HCT116 (cell line): ENCODE measurements around the gene ASNSD1. TPM values are rescaled to one million over a fixed set of nuclear protein-coding genes. Genes with fewer than 3 reads are reported as not detected.
"Not testable (repeated sequence)": the region's sequence is repeated elsewhere in the genome, so short reads cannot be mapped to it uniquely, and the experiment has no call there.

Experiments used
- ATAC-seq: fragments of 200-7000 bp; cut with Tn5 transposase; 2 replicates; pipeline ENCODE4 v1.9.1; 2020; ENCODE audit warnings: mild to moderate bottlenecking, moderate library complexity
- BruUV-seq: library from RNA; stranded (reverse); fragments of 400-500 nt; replicated peaks from 2 replicates; lab custom pipeline; 2021; lab: Mats Ljungman, UMichigan
- CTCF ChIA-PET: fragments of 300-600 bp; sonication (Branson Sonifier 250); formaldehyde crosslinking; loops from one replicate; lab custom pipeline; 2021; ENCODE audit warnings: antibody characterized with exemption; lab: Charles Lee
- POLR2A ChIA-PET: fragments of 300-600, 350-600 bp; sonication (Branson Sonifier 250); formaldehyde crosslinking; loops from one replicate; lab custom pipeline; 2021; ENCODE audit warnings: antibody characterized with exemption; lab: Charles Lee
- RAD21 ChIA-PET, 2 experiments: fragments of 300-600 bp; sonication (Branson Sonifier 250); formaldehyde crosslinking; loops; one replicate each; lab custom pipeline; 2023; ENCODE audit warnings: low total read pairs in 2 of 2; ENCODE audit not compliant: uncharacterized antibody in 2 of 2, unreplicated experiment in 2 of 2, low non-redundant PET in 1 of 2; lab: Charles Lee
- DNase-seq: peaks from one replicate; pipeline ENCODE4 v3.0.0-alpha.2; 2010; ENCODE audit warnings: low read depth, low spot score
- H2AFZ ChIP-seq: fragments of 200-600 bp; shearing (Covaris generic), sonication (generic); 2 replicates; pipeline ENCODE4 v1.6.1; 2017; ENCODE audit warnings: low read depth, mixed run types, mixed read lengths, antibody characterized with exemption, low read length; ENCODE audit not compliant: poor library complexity, severe bottlenecking
- H3K27ac ChIP-seq: 2 replicates; pipeline ENCODE4 v1.5.1; 2012; ENCODE audit warnings: low read depth, low read length
- H3K27me3 ChIP-seq: fragments of 200-600 bp; sonication (generic); 2 replicates; pipeline ENCODE4 v1.6.1; 2016; ENCODE audit warnings: mixed run types, low read length, mixed read lengths; ENCODE audit not compliant: insufficient read depth
- H3K36me3 ChIP-seq, 2 experiments: fragments of 200-500 bp in 1 of 2; fragments of 200-600 bp in 1 of 2; sonication (Bioruptor generic) in 1 of 2; sonication (generic) in 1 of 2; 2 replicates each; pipeline versions ENCODE4 v1.5.1 to v1.6.1; 2014 to 2016; ENCODE audit warnings: low read length in 2 of 2, inconsistent platforms in 1 of 2, mixed read lengths in 1 of 2, mixed run types in 1 of 2; ENCODE audit not compliant: insufficient read depth in 2 of 2, control insufficient read depth in 1 of 2
- H3K4me1 ChIP-seq, 2 experiments: fragments of 200-600 bp in 1 of 2; sonication (generic) in 1 of 2; 2 replicates each; pipeline versions ENCODE4 v1.5.1 to v1.6.1; 2012 to 2017; ENCODE audit warnings: low read length in 2 of 2, inconsistent platforms in 1 of 2, mild to moderate bottlenecking in 1 of 2, mixed read lengths in 1 of 2, mixed run types in 1 of 2, moderate library complexity in 1 of 2; ENCODE audit not compliant: insufficient read depth in 2 of 2, control insufficient read depth in 1 of 2
- H3K4me2 ChIP-seq: fragments of 200-600 bp; sonication (generic); 2 replicates; pipeline ENCODE4 v1.6.1; 2017; ENCODE audit warnings: mixed run types, low read length, mixed read lengths
- H3K4me3 ChIP-seq, 2 experiments: fragments of 200-600 bp in 1 of 2; sonication (generic) in 1 of 2; replicated peaks in 1 of 2; 2 replicates each; pipeline ENCODE4 v1.5.1; 2011 to 2016; ENCODE audit warnings: low read length in 2 of 2, control low read depth in 1 of 2, low read depth in 1 of 2, mild to moderate bottlenecking in 1 of 2, mixed read lengths in 1 of 2, mixed run types in 1 of 2
- H3K79me2 ChIP-seq: fragments of 200-600 bp; sonication (generic); 2 replicates; pipeline ENCODE4 v1.6.1; 2017; ENCODE audit warnings: mild to moderate bottlenecking, mixed run types, low read length, moderate library complexity, mixed read lengths; ENCODE audit not compliant: insufficient read depth
- H3K9ac ChIP-seq: fragments of 200-600 bp; sonication (generic); 2 replicates; pipeline ENCODE4 v1.6.1; 2016; ENCODE audit warnings: low read length, mixed read lengths
- H3K9me2 ChIP-seq: fragments of 200-600 bp; sonication (generic), shearing (Covaris generic); 2 replicates; pipeline ENCODE4 v1.6.1; 2017; ENCODE audit warnings: mixed run types, mild to moderate bottlenecking, moderate library complexity; ENCODE audit not compliant: insufficient read depth
- H3K9me3 ChIP-seq, 2 experiments: fragments of 200-500 bp in 1 of 2; fragments of 200-600 bp in 1 of 2; sonication (Bioruptor generic) in 1 of 2; sonication (generic) in 1 of 2; 2 replicates each; pipeline ENCODE4 v1.6.1; 2014 to 2017; ENCODE audit warnings: low read length in 2 of 2, mixed read lengths in 2 of 2, inconsistent platforms in 1 of 2, low read depth in 1 of 2, mild to moderate bottlenecking in 1 of 2, mixed run types in 1 of 2, moderate library complexity in 1 of 2; ENCODE audit not compliant: control insufficient read depth in 1 of 2, insufficient read depth in 1 of 2
- H4K20me1 ChIP-seq: fragments of 200-600 bp; sonication (generic), shearing (Covaris generic); 2 replicates; pipeline ENCODE4 v1.6.1; 2017; ENCODE audit warnings: mixed run types, mild to moderate bottlenecking, moderate library complexity; ENCODE audit not compliant: insufficient read depth
- EGR1 ChIP-seq: IDR thresholded peaks from 2 replicates; pipeline ENCODE4 v1.6.1; 2012; ENCODE audit warnings: low read depth
- ELF1 ChIP-seq: IDR thresholded peaks from 2 replicates; pipeline ENCODE4 v1.6.1; 2012; ENCODE audit warnings: low read depth, borderline replicate concordance
- MAX ChIP-seq: IDR thresholded peaks from 2 replicates; pipeline ENCODE4 v1.6.1; 2012
- POLR2AphosphoS5 ChIP-seq: IDR thresholded peaks from 2 replicates; pipeline ENCODE4 v1.6.1; 2011; ENCODE audit warnings: mild to moderate bottlenecking, low read depth, low read length, moderate library complexity
- RAD21 ChIP-seq: IDR thresholded peaks from 2 replicates; pipeline ENCODE4 v1.6.1; 2012; ENCODE audit warnings: low read depth, mild to moderate bottlenecking
- SIN3A ChIP-seq: IDR thresholded peaks from 2 replicates; pipeline ENCODE4 v1.6.1; 2012; ENCODE audit warnings: low read depth
- YY1 ChIP-seq: IDR thresholded peaks from 2 replicates; pipeline ENCODE4 v1.6.1; 2011; ENCODE audit warnings: low read length, low read depth, moderate library complexity, mild to moderate bottlenecking; ENCODE audit not compliant: insufficient replicate concordance; ENCODE audit errors: extremely low read depth
- ZBTB33 ChIP-seq: IDR thresholded peaks from 2 replicates; pipeline ENCODE4 v1.6.1; 2011; ENCODE audit warnings: mild to moderate bottlenecking, low read length, moderate library complexity; ENCODE audit not compliant: insufficient replicate concordance; ENCODE audit errors: extremely low read depth
- ZFX ChIP-seq: fragments of 450-650 bp; IDR thresholded peaks from 2 replicates; pipeline ENCODE4 v1.6.1; 2017
- intact Hi-C: fragments of 100-400 bp; cut with micrococcal nuclease; formaldehyde crosslinking; loops from 2 replicates; pipeline ENCODE4 v1.10.0; 2022
- total RNA-seq: library from RNA; stranded (reverse); gene quantifications from one replicate; pipeline ENCODE4 v1.2.1, GENCODE V29; 2021; ENCODE audit not compliant: unreplicated experiment
- TF ChIP-seq, protein P1 (sequence below): IDR thresholded peaks from 2 replicates; pipeline ENCODE4 v1.6.1; 2012
- TF ChIP-seq, protein P2 (sequence below): IDR thresholded peaks from 2 replicates; pipeline ENCODE4 v1.6.1; 2012; ENCODE audit warnings: low read depth

The ASNSD1 gene
- total RNA-seq, 1 experiment from 2014 or later = 33.6 TPM

GRCh38 chr2:189662669-189663226 is 1.5 kb downstream of the ASNSD1 start (continued):
- no peak for TF ChIP-seq YY1
- no peak for TF ChIP-seq EGR1
- no peak for TF ChIP-seq RAD21

GRCh38 chr2:189663319-189663718 is 2.1 kb downstream of the ASNSD1 start:
- Histone ChIP-seq H3K36me3 (peaks cover 21 to 22% of the 10 kb centered on the region in 2 experiments; a peak in 3 of 4 replicates), H3K79me2 (peaks cover 55% of the 10 kb centered on the region), H3K4me1 (peaks cover 0 to 11% of the 10 kb centered on the region in 2 experiments; a peak in 2 of 4 replicates)
- H3K27me3 ChIP-seq, H3K4me2 ChIP-seq, H3K9ac ChIP-seq, H4K20me1 ChIP-seq, H3K9me2 ChIP-seq, H3K9me3 ChIP-seq, BruUV-seq, H3K4me3 ChIP-seq, ATAC-seq, POLR2A ChIA-PET, H2AFZ ChIP-seq, DNase-seq, RAD21 ChIA-PET, H3K27ac ChIP-seq: not testable (repeated sequence)
- CTCF ChIA-PET = interaction anchor here (0.7 to 1.4 kb wide), 2 partner anchors 99 to 717 kb away, joined by 4 to 5 read pairs; partner anchors contain the start of gene OSGEPL1
- intact Hi-C loops = loop anchor here (10.0 kb wide), 1 partner anchor 651 kb away; the partner anchor contains the start of gene HIBCH

DNA sequence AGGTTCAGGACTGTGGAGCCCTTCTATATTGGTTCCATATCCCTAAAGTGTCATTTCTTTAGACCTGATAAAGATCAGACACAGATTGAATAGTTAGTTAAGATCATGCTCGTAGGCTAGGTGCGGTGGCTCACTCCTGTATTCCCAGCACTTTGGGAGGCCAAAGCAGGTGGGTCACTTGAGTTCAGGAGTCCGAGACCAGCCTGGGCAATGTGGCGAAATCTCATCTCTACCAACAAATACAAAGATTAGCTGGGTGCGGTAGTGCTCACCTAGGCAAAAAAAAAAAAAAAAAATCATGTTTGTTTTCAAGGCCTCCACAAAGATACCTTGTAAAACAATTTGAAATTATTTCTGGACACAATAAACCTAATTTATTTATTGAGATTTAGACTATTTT is 8.7 kb downstream of the ASNSD1 start:
- ChIA-PET CTCF (no interaction called here), POLR2A (no interaction called here), RAD21 (no interaction called here)
- no peaks in the 10 kb centered on the region for H3K9me3 ChIP-seq
- no peaks in the 10 kb centered on the region for H3K4me1 ChIP-seq
- no peaks in the 10 kb centered on the region for H3K9me2 ChIP-seq
- intact Hi-C loops = loop anchor here (10.0 kb wide), 1 partner anchor 645 kb away; the partner anchor contains the start of gene HIBCH
- no peak for ATAC-seq
- no peak overlapping the region for H3K4me3 ChIP-seq
- no peaks in the 10 kb centered on the region for H4K20me1 ChIP-seq
- no peak for DNase-seq
- H3K36me3 ChIP-seq = peaks cover 32 to 40% of the 10 kb centered on the region in 2 experiments; a peak in 3 of 4 replicates
- H2AFZ ChIP-seq = no peak overlapping the region
- H3K4me2 ChIP-seq = no peak overlapping the region
- H3K27me3 ChIP-seq = no peaks in the 10 kb centered on the region
- peaks cover 24% of the 10 kb centered on the region for H3K79me2 ChIP-seq
- no peak overlapping the region for H3K9ac ChIP-seq
- no TSS peak for BruUV-seq
- no peak overlapping the region for H3K27ac ChIP-seq
- TF ChIP-seq, protein P1, sequence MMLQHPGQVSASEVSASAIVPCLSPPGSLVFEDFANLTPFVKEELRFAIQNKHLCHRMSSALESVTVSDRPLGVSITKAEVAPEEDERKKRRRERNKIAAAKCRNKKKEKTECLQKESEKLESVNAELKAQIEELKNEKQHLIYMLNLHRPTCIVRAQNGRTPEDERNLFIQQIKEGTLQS = no peak
- TF ChIP-seq MAX = no peak
- TF ChIP-seq RAD21 = no peak
- TF ChIP-seq ZBTB33 = no peak
- TF ChIP-seq, protein P2, sequence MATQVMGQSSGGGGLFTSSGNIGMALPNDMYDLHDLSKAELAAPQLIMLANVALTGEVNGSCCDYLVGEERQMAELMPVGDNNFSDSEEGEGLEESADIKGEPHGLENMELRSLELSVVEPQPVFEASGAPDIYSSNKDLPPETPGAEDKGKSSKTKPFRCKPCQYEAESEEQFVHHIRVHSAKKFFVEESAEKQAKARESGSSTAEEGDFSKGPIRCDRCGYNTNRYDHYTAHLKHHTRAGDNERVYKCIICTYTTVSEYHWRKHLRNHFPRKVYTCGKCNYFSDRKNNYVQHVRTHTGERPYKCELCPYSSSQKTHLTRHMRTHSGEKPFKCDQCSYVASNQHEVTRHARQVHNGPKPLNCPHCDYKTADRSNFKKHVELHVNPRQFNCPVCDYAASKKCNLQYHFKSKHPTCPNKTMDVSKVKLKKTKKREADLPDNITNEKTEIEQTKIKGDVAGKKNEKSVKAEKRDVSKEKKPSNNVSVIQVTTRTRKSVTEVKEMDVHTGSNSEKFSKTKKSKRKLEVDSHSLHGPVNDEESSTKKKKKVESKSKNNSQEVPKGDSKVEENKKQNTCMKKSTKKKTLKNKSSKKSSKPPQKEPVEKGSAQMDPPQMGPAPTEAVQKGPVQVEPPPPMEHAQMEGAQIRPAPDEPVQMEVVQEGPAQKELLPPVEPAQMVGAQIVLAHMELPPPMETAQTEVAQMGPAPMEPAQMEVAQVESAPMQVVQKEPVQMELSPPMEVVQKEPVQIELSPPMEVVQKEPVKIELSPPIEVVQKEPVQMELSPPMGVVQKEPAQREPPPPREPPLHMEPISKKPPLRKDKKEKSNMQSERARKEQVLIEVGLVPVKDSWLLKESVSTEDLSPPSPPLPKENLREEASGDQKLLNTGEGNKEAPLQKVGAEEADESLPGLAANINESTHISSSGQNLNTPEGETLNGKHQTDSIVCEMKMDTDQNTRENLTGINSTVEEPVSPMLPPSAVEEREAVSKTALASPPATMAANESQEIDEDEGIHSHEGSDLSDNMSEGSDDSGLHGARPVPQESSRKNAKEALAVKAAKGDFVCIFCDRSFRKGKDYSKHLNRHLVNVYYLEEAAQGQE = no peak
- no peak for TF ChIP-seq ELF1
- no peak for TF ChIP-seq SIN3A
- TF ChIP-seq ZFX = no peak
- TF ChIP-seq POLR2AphosphoS5 = no peak
- TF ChIP-seq YY1 = no peak
